ENCODE results near the gene MAPT. TPM values are rescaled to one million over a fixed set of nuclear protein-coding genes. Genes with fewer than 3 reads are reported as not detected.

Gene MAPT
- total RNA-seq, 8 experiments from 2014 or later = 1.7 to 159 (median 84.5) TPM

GRCh38 chr17:45920083-45920482, 25.7 kb downstream of the MAPT start:
- Histone ChIP-seq H3K27ac (no peak overlapping the region), H3K4me3 (no peak overlapping the region), H3K4me1 (replicated peaks in 1 of 2) (peaks cover 2 to 4% of the 10 kb centered on the region in 2 donors)
- in situ Hi-C loops (cut with MboI; ENCODE audit: low pct_unique_long_range_greater_than_20kb in 2 of 9, low sequenced_read_pairs in 9 of 9, unreplicated experiment in 9 of 9) = no loop called here
- 58 to 100% (median 86%) methylated on average over 1 to 5 of the region's 9 CpGs; no CpG with 5 or more reads in 5 of the 10 experiments for WGBS, 10 experiments
- ATAC-seq (replicated peaks in 6 of 8) = no peak

DNA sequence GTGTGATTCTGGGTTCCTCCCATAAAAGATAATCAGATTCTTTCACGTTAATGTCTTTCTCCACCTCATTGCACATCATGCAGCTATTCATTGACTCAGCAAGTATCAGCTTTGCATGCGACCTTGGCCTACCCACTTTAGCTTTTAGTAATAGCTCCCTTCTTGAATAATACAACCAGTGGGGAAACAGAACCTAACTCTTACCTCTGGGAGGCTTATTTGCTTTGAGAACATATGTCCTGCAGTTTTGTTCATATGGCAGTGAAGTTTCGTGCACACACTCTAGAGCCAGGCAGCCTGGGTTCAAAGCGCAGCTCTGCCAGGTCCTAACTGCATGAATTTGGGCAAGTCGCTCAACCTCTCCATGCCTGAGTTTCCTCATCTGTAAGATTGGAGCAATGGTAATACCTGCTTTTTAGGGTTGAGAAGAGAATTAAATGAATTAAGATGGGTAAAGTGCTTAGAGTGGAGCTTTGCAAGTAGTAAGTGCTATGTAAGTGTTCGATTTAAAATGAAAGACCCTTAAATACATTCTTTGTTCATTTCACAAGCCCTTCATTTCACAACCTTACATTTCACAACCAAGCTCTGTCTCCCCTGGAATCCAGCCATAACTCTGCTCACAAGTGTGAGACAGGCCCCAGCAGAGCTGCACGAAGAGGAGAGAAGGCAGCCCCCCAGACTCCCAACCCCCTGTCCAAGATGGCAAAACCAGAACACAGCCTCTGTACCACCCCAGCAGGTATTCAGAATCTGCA, 29.3 kb downstream of the MAPT start:
- peak in 4 of 8 experiments; percentile 27 to 97 (median 81) for ATAC-seq (replicated peaks in 6 of 8)
- in situ Hi-C loops (cut with MboI; ENCODE audit: low pct_unique_long_range_greater_than_20kb in 2 of 9, low sequenced_read_pairs in 9 of 9, unreplicated experiment in 9 of 9) = no loop called here
- no peak overlapping the region for H3K4me3 ChIP-seq
- 0 to 86% (median 49%) methylated on average over 1 to 6 of the region's 7 CpGs; no CpG with 5 or more reads in 1 of the 10 experiments for WGBS, 10 experiments
- peaks cover 0 to 4% of the 10 kb centered on the region in 2 donors for H3K4me1 ChIP-seq (replicated peaks in 1 of 2)
- no peak overlapping the region for H3K27ac ChIP-seq

DNA sequence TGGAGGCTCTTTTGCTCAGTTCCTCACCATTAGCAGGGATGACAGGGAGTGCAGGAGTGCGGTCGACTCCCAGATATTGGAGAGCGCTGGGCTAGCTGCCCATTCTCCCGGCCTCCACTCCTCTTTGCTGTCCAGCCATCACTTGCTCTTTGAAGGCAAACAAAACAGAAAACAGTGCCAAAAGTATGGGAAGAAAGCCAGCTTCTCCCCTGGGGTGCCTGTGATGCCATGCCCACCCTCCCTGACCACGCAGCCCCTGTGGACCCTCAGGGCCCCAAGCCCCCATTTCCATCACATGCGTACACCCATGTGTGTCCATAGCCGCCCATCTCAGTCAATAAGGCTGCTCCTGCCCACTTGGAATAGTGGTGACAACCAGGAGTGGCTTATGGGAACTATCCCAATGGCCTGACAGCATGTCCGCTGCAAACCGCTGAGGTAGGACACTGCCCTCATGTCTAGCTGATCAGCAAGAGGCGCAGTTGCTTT, 30.0 kb downstream of the MAPT start:
- in situ Hi-C loops (cut with MboI; ENCODE audit: low pct_unique_long_range_greater_than_20kb in 2 of 9, low sequenced_read_pairs in 9 of 9, unreplicated experiment in 9 of 9) = no loop called here
- 60 to 87% (median 80%) methylated on average over 1 to 4 of the region's 10 CpGs; no CpG with 5 or more reads in 6 of the 10 experiments for WGBS, 10 experiments
- no peak for ATAC-seq (replicated peaks in 6 of 8)
- no peak overlapping the region for H3K4me3 ChIP-seq
- H3K27ac ChIP-seq = no peak overlapping the region
- peaks cover 0 to 4% of the 10 kb centered on the region in 2 donors for H3K4me1 ChIP-seq (replicated peaks in 1 of 2)

GRCh38 chr17:45925311-45925710, 31.0 kb downstream of the MAPT start:
- in situ Hi-C loops (cut with MboI; ENCODE audit: low pct_unique_long_range_greater_than_20kb in 2 of 9, low sequenced_read_pairs in 9 of 9, unreplicated experiment in 9 of 9) = no loop called here
- Histone ChIP-seq H3K27ac (no peak overlapping the region), H3K4me3 (no peak overlapping the region), H3K4me1 (replicated peaks in 1 of 2) (peaks cover 0 to 4% of the 10 kb centered on the region in 2 donors)
- peak in 1 of 8 experiments; percentile 31 for ATAC-seq (replicated peaks in 6 of 8)

GRCh38 chr17:45927247-45927646, 32.9 kb downstream of the MAPT start:
- ATAC-seq (replicated peaks in 6 of 8) = no peak
- no peak overlapping the region for H3K4me3 ChIP-seq
- in situ Hi-C loops (cut with MboI; ENCODE audit: low pct_unique_long_range_greater_than_20kb in 2 of 9, low sequenced_read_pairs in 9 of 9, unreplicated experiment in 9 of 9) = no loop called here
- WGBS, 10 experiments = 12 to 100% (median 73%) methylated on average over 1 to 4 of the region's 4 CpGs; no CpG with 5 or more reads in 4 of the 10 experiments
- peaks cover 0 to 4% of the 10 kb centered on the region in 2 donors for H3K4me1 ChIP-seq (replicated peaks in 1 of 2)
- no peak overlapping the region for H3K27ac ChIP-seq

DNA sequence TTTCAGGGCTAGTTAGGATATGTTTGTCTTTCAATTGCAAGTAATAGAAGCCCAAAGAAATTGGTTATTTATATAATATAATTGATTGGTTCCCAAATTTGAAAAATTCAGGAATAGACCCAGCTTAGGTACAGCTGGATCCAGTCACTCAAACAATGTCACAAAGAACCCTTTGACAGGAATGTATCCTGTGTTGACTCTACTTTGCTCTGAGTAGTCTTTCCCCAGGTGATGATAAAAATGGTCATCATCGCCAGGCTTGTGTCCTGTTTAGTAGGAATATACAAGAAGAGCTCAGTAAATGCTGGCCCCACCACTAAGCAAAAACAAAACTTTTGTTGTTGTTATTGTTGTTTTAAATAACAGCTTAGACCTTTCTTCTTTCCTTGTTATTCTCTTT, 35.0 kb downstream of the MAPT start:
- Histone ChIP-seq H3K4me3 (no peak overlapping the region), H3K27ac (no peak overlapping the region), H3K4me1 (replicated peaks in 1 of 2) (no peaks in the 10 kb centered on the region)
- in situ Hi-C loops (cut with MboI; ENCODE audit: low pct_unique_long_range_greater_than_20kb in 2 of 9, low sequenced_read_pairs in 9 of 9, unreplicated experiment in 9 of 9) = no loop called here
- no peak for ATAC-seq (replicated peaks in 6 of 8)
- 75 to 100% (median 86%) methylated on average over 1 of the region's 1 CpG; no CpG with 5 or more reads in 1 of the 10 experiments for WGBS, 10 experiments

GRCh38 chr17:45930420-45930951, 36.1 kb downstream of the MAPT start:
- in situ Hi-C loops (cut with MboI; ENCODE audit: low pct_unique_long_range_greater_than_20kb in 2 of 9, low sequenced_read_pairs in 9 of 9, unreplicated experiment in 9 of 9) = no loop called here

DNA sequence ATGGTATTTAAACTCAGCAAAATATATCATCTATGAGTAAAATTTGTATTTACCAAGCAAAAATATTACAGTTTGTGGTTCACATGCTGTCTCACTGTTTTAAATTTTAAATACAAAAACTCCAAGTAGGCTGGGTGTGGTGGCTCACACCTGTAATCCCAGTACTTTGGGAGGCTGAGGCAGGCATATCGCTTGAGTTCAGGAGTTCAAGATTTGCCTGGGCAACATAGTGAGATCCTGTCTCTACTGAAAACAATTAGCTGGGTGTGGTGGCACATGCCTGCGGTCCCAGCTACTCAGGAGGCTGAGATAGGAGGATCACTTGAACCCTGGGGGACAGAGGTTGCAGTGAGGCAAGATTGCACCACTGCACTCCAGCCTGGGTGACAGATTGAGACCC, 37.3 kb downstream of the MAPT start:
- Histone ChIP-seq H3K4me3 (no peak overlapping the region), H3K27ac (no peak overlapping the region), H3K4me1 (replicated peaks in 1 of 2) (no peaks in the 10 kb centered on the region)
- in situ Hi-C loops (cut with MboI; ENCODE audit: low pct_unique_long_range_greater_than_20kb in 2 of 9, low sequenced_read_pairs in 9 of 9, unreplicated experiment in 9 of 9) = no loop called here
- ATAC-seq (replicated peaks in 6 of 8) = no peak
- 57 to 100% (median 85%) methylated on average over 1 to 2 of the region's 2 CpGs; no CpG with 5 or more reads in 3 of the 10 experiments for WGBS, 10 experiments

More at GRCh38 chr17:45930420-45930951, 36.1 kb downstream of the MAPT start:
- no peak overlapping the region for H3K27ac ChIP-seq
- ATAC-seq (replicated peaks in 6 of 8) = no peak
- 68 to 100% (median 90%) methylated on average over 1 to 8 of the region's 8 CpGs; no CpG with 5 or more reads in 1 of the 10 experiments for WGBS, 10 experiments
- no peak overlapping the region for H3K4me3 ChIP-seq
- no peaks in the 10 kb centered on the region for H3K4me1 ChIP-seq (replicated peaks in 1 of 2)

DNA sequence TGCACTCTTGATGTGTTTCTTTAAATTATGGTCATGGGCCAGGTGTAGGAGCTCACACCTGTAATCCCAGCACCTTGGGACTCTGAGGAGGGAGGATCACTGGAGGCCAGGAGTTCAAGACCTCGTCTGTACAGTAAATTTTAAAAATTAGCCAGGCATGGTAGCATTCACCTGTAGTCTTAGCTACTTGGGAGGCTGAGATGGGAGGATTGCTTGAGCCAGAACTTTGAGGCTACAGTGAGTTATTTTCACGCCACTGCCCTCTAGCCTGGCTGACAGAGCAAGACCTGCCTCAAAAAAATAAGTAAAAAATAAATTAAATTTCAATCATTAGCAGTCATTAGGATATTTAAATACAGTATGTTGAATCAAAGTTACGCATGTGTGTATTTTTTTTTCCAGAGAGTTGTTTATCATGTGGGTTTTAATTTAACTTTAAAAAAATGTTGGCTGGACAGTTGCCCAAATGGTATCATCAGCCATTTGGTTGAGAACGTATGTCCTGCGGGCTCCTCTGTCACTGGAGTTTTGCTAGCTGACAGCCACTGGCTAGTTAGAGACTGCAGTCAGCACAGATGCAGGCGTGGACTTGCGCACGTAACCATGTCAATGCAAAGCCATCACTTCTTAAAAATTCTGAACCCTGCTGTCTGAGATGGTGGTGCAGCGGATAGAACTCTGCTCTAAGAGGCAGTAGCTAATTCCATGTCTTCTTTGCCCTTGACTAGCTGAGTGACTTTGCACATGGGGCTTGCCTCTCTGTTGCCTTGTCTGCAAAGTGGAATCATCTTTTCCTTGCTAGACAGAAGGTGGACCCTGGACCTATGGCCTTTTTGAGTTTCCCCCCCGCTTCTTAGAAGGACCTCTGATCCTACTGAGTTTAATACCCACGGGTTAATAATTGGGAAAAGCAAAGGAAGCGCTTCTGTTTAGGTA, 40.0 kb downstream of the MAPT start:
- Histone ChIP-seq H3K4me3 (no peak overlapping the region), H3K4me1 (replicated peaks in 1 of 2) (no peaks in the 10 kb centered on the region), H3K27ac (no peak overlapping the region)
- 53 to 91% (median 80%) methylated on average over 1 to 9 of the region's 12 CpGs for WGBS, 10 experiments
- in situ Hi-C loops (cut with MboI; ENCODE audit: low pct_unique_long_range_greater_than_20kb in 2 of 9, low sequenced_read_pairs in 9 of 9, unreplicated experiment in 9 of 9) = no loop called here
- no peak for ATAC-seq (replicated peaks in 6 of 8)

DNA sequence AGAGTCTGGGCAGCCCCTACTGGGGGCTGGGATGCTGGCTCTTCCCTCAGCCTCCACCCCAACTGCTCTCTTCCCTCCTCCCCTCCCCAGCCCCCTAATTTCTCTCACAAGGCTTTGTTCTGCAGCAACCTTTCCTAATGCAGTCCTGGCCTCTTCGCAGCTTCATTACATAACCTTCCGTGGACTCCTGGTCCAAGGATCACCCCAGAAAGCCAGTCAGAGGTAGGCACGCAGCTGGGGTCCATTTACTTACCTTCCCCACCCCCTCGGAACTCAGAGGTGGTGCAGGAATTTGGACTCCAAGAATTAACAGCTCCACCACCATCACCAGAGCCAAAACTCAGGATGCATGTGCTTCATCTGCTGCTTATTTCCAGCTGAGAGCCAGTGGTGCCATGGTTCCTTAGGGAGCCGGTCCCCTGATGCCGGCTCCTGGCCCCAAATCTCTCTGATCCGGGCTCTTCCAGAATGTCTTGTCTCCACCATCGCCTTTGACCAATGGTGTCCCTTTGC, 40.9 kb downstream of the MAPT start:
- in situ Hi-C loops (cut with MboI; ENCODE audit: low pct_unique_long_range_greater_than_20kb in 2 of 9, low sequenced_read_pairs in 9 of 9, unreplicated experiment in 9 of 9) = no loop called here

GRCh38 chr17:45935710-45936509, 41.6 kb downstream of the MAPT start:
- WGBS, 10 experiments = 75 to 100% (median 95%) methylated on average over 1 to 6 of the region's 10 CpGs; no CpG with 5 or more reads in 1 of the 10 experiments
- no peaks in the 10 kb centered on the region for H3K4me1 ChIP-seq (replicated peaks in 1 of 2)
- H3K27ac ChIP-seq = no peak overlapping the region
- in situ Hi-C loops (cut with MboI; ENCODE audit: low pct_unique_long_range_greater_than_20kb in 2 of 9, low sequenced_read_pairs in 9 of 9, unreplicated experiment in 9 of 9) = no loop called here
- ATAC-seq (replicated peaks in 6 of 8) = no peak
- H3K4me3 ChIP-seq = no peak overlapping the region

More for the DNA sequence above, 40.9 kb downstream of the MAPT start:
- ATAC-seq (replicated peaks in 6 of 8) = no peak
- 80 to 100% (median 90%) methylated on average over 1 to 3 of the region's 8 CpGs; no CpG with 5 or more reads in 5 of the 10 experiments for WGBS, 10 experiments
- Histone ChIP-seq H3K4me3 (no peak overlapping the region), H3K4me1 (replicated peaks in 1 of 2) (no peaks in the 10 kb centered on the region), H3K27ac (no peak overlapping the region)

DNA sequence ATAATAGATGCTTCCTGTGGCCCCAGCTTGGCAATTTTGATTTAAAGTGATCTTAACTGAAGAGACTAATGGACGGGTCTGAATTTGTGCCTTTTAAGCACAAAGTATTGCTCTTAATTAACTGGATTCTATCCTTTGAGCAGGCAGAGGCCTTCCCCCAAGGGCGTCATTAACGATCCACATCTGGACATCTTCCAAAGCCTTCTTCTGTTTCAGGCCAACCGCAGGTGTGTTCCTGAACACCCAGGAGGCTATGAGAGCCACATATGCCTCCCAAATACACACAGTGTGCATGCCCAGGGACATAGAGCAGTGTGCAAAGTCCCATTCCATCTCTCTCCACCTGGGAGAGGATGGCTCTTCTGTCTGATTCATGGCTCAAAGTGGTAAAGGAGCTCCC, 42.3 kb downstream of the MAPT start:
- Histone ChIP-seq H3K27ac (no peak overlapping the region), H3K4me1 (replicated peaks in 1 of 2) (no peaks in the 10 kb centered on the region), H3K4me3 (no peak overlapping the region)
- in situ Hi-C loops (cut with MboI; ENCODE audit: low pct_unique_long_range_greater_than_20kb in 2 of 9, low sequenced_read_pairs in 9 of 9, unreplicated experiment in 9 of 9) = no loop called here
- ATAC-seq (replicated peaks in 6 of 8) = no peak
- WGBS, 10 experiments = 60 to 96% (median 80%) methylated on average over 2 to 4 of the region's 4 CpGs; no CpG with 5 or more reads in 6 of the 10 experiments
